ENCODE measurements around the gene TPD52L2. TPM values are rescaled to one million over a fixed set of nuclear protein-coding genes. Genes with fewer than 3 reads are reported as not detected.
"Not testable (repeated sequence)": the region's sequence is repeated elsewhere in the genome, so short reads cannot be mapped to it uniquely, and the experiment has no call there.

Gene TPD52L2
- total RNA-seq, 4 donors from 2014 or later, result 85.9 to 101 (median 94.7) TPM

- TF ChIP-seq, protein P1, sequence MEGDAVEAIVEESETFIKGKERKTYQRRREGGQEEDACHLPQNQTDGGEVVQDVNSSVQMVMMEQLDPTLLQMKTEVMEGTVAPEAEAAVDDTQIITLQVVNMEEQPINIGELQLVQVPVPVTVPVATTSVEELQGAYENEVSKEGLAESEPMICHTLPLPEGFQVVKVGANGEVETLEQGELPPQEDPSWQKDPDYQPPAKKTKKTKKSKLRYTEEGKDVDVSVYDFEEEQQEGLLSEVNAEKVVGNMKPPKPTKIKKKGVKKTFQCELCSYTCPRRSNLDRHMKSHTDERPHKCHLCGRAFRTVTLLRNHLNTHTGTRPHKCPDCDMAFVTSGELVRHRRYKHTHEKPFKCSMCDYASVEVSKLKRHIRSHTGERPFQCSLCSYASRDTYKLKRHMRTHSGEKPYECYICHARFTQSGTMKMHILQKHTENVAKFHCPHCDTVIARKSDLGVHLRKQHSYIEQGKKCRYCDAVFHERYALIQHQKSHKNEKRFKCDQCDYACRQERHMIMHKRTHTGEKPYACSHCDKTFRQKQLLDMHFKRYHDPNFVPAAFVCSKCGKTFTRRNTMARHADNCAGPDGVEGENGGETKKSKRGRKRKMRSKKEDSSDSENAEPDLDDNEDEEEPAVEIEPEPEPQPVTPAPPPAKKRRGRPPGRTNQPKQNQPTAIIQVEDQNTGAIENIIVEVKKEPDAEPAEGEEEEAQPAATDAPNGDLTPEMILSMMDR (IDR thresholded peaks at IDR 0.05), result no peak
- no peak for TF ChIP-seq POLR2A (IDR thresholded peaks at IDR 0.05)
- no peak overlapping the region for H3K4me3 ChIP-seq (ENCODE audit: low read depth, poor library complexity, severe bottlenecking)
- WGBS, 2 donors, result 58 to 62% methylated on average over 13 to 14 of the region's 14 CpGs
- DNase-seq (ENCODE audit: low spot score in 2 of 2), result peak in 1 of 2 donors; percentile 48
- intact Hi-C loops (cut with DNase I; ENCODE audit: low total_unique reads), result no loop called here
Observed at GRCh38 chr20:63873477-63873971, 8.5 kb downstream of the TPD52L2 start.

GRCh38 chr20:63874241-63874640, 9.2 kb downstream of the TPD52L2 start:
- H3K4me3 ChIP-seq (ENCODE audit: low read depth, poor library complexity, severe bottlenecking); intact Hi-C loops (cut with DNase I; ENCODE audit: low total_unique reads); DNase-seq (ENCODE audit: low spot score in 2 of 2): not testable (repeated sequence)
- WGBS, 2 donors, result 90 to 94% methylated on average over 7 of the region's 7 CpGs

- TF ChIP-seq POLR2A (IDR thresholded peaks at IDR 0.05), result no peak
- TF ChIP-seq, protein P1 (IDR thresholded peaks at IDR 0.05), result no peak
- no peak overlapping the region for H3K4me3 ChIP-seq (ENCODE audit: low read depth, poor library complexity, severe bottlenecking)
- DNase-seq (ENCODE audit: low spot score in 2 of 2), result no peak
- 89 to 90% methylated on average over 11 to 19 of the region's 19 CpGs for WGBS, 2 donors
- intact Hi-C loops (cut with DNase I; ENCODE audit: low total_unique reads), result no loop called here
Observed at GRCh38 chr20:63876489-63877036, 11.5 kb downstream of the TPD52L2 start.

- DNase-seq (ENCODE audit: low spot score in 2 of 2), result no peak
- H3K4me3 ChIP-seq (ENCODE audit: low read depth, poor library complexity, severe bottlenecking), result no peak overlapping the region
- TF ChIP-seq, protein P1 (IDR thresholded peaks at IDR 0.05), result no peak
- TF ChIP-seq POLR2A (IDR thresholded peaks at IDR 0.05), result no peak
- WGBS, 2 donors, result 90% methylated on average over 32 of the region's 32 CpGs
- intact Hi-C loops (cut with DNase I; ENCODE audit: low total_unique reads), result no loop called here
Observed at GRCh38 chr20:63877755-63878470, 12.8 kb downstream of the TPD52L2 start.

GRCh38 chr20:63878899-63879663, 14.0 kb downstream of the TPD52L2 start:
- H3K4me3 ChIP-seq (ENCODE audit: low read depth, poor library complexity, severe bottlenecking), result no peak overlapping the region
- TF ChIP-seq, protein P1 (IDR thresholded peaks at IDR 0.05), result no peak
- TF ChIP-seq POLR2A (IDR thresholded peaks at IDR 0.05), result no peak
- no peak for DNase-seq (ENCODE audit: low spot score in 2 of 2)
- intact Hi-C loops (cut with DNase I; ENCODE audit: low total_unique reads), result no loop called here
- 91 to 97% methylated on average over 13 to 14 of the region's 14 CpGs for WGBS, 2 donors

- DNase-seq (ENCODE audit: low spot score in 2 of 2); intact Hi-C loops (cut with DNase I; ENCODE audit: low total_unique reads); H3K4me3 ChIP-seq (ENCODE audit: low read depth, poor library complexity, severe bottlenecking): not testable (repeated sequence)
- WGBS, 2 donors, result 91 to 94% methylated on average over 12 to 13 of the region's 13 CpGs
Observed at GRCh38 chr20:63880901-63881300, 15.8 kb downstream of the TPD52L2 start.
